DOHH2 (cell line): ENCODE results near the gene NRCAM.

Experiments
- H3F3A ChIP-seq: fragments of 200-600 bp; sonication (generic), shearing (Covaris generic); 2 replicates; pipeline ENCODE4 v1.6.0; 2016; ENCODE audit warnings: antibody characterized with exemption, mild to moderate bottlenecking; ENCODE audit not compliant: control insufficient read depth, insufficient read depth
- H3K27ac ChIP-seq: fragments of 200-600 bp; sonication (generic); 2 replicates; pipeline ENCODE4 v1.5.1; 2014; ENCODE audit warnings: low read depth, mild to moderate bottlenecking, low read length, moderate library complexity
- H3K27me3 ChIP-seq: fragments of 200-600 bp; sonication (generic); 2 replicates; pipeline ENCODE4 v1.6.1; 2014; ENCODE audit warnings: mild to moderate bottlenecking, low read length, mixed read lengths; ENCODE audit not compliant: control insufficient read depth
- H3K36me3 ChIP-seq: fragments of 200-600 bp; sonication (generic); 2 replicates; pipeline ENCODE4 v1.6.1; 2014; ENCODE audit warnings: mild to moderate bottlenecking, low read length, moderate library complexity, mixed read lengths; ENCODE audit not compliant: control insufficient read depth
- H3K4me1 ChIP-seq: fragments of 200-600 bp; sonication (generic); 2 replicates; pipeline ENCODE4 v1.6.1; 2014; ENCODE audit warnings: mild to moderate bottlenecking, low read length, mixed read lengths; ENCODE audit not compliant: control insufficient read depth
- H3K4me2 ChIP-seq: fragments of 200-600 bp; sonication (generic); 2 replicates; pipeline ENCODE4 v1.6.0; 2014; ENCODE audit warnings: mild to moderate bottlenecking, low read length, moderate library complexity
- H3K4me3 ChIP-seq: fragments of 200-600 bp; sonication (generic); 2 replicates; pipeline ENCODE4 v1.5.1; 2014; ENCODE audit warnings: mild to moderate bottlenecking, low read length, mixed read lengths
- H3K79me2 ChIP-seq: fragments of 200-600 bp; sonication (generic); 2 replicates; pipeline ENCODE4 v1.6.1; 2014; ENCODE audit warnings: mild to moderate bottlenecking, low read length, mixed read lengths; ENCODE audit not compliant: control insufficient read depth
- H3K9me2 ChIP-seq: fragments of 200-600 bp; sonication (generic); replicated peaks from 2 replicates; pipeline ENCODE4 v1.6.1; 2014; ENCODE audit warnings: mild to moderate bottlenecking, low read length, mixed read lengths; ENCODE audit not compliant: control insufficient read depth
- H3K9me3 ChIP-seq: fragments of 200-600 bp; sonication (generic); 2 replicates; pipeline ENCODE4 v1.6.1; 2014; ENCODE audit warnings: antibody characterized with exemption, low read length, mixed read lengths; ENCODE audit not compliant: control insufficient read depth, insufficient read depth
- H4K20me1 ChIP-seq: fragments of 200-600 bp; sonication (generic); 2 replicates; pipeline ENCODE4 v1.6.0; 2014; ENCODE audit warnings: low read depth, mild to moderate bottlenecking, antibody characterized with exemption, low read length, moderate library complexity; ENCODE audit not compliant: control insufficient read depth, insufficient read depth
- EZH2phosphoT487 ChIP-seq: fragments of 200-600 bp; sonication (generic); IDR thresholded peaks from 2 replicates; pipeline ENCODE4 v1.6.1; 2017; ENCODE audit warnings: borderline replicate concordance, mild to moderate bottlenecking, antibody characterized with exemption, low read length, moderate library complexity, mixed read lengths
- TF ChIP-seq, protein P1 (sequence below): fragments of 200-600 bp; sonication (generic); IDR thresholded peaks from one replicate; pipeline ENCODE4 v1.5.1; 2014; ENCODE audit warnings: antibody characterized with exemption, mild to moderate bottlenecking, low read depth, low read length; ENCODE audit not compliant: poor library complexity, severe bottlenecking

The NRCAM gene

GRCh38 chr7:108158776-108159175 is 297.5 kb downstream of the NRCAM start:
- Histone ChIP-seq H3K36me3 (no peaks in the 10 kb centered on the region), H3K9me3 (no peaks in the 10 kb centered on the region), H3K9me2 (no peaks in the 10 kb centered on the region), H3K4me3 (no peak overlapping the region), H3K27me3 (peaks cover 9% of the 10 kb centered on the region; the same call in 1 of the 2 replicates), H3F3A (no peaks in the 10 kb centered on the region), H3K79me2 (no peaks in the 10 kb centered on the region), H3K4me1 (no peaks in the 10 kb centered on the region), H4K20me1 (no peaks in the 10 kb centered on the region), H3K27ac (no peak overlapping the region), H3K4me2 (no peak overlapping the region)
- TF ChIP-seq EZH2phosphoT487: no peak
- TF ChIP-seq, protein P1, sequence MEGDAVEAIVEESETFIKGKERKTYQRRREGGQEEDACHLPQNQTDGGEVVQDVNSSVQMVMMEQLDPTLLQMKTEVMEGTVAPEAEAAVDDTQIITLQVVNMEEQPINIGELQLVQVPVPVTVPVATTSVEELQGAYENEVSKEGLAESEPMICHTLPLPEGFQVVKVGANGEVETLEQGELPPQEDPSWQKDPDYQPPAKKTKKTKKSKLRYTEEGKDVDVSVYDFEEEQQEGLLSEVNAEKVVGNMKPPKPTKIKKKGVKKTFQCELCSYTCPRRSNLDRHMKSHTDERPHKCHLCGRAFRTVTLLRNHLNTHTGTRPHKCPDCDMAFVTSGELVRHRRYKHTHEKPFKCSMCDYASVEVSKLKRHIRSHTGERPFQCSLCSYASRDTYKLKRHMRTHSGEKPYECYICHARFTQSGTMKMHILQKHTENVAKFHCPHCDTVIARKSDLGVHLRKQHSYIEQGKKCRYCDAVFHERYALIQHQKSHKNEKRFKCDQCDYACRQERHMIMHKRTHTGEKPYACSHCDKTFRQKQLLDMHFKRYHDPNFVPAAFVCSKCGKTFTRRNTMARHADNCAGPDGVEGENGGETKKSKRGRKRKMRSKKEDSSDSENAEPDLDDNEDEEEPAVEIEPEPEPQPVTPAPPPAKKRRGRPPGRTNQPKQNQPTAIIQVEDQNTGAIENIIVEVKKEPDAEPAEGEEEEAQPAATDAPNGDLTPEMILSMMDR: no peak

DNA sequence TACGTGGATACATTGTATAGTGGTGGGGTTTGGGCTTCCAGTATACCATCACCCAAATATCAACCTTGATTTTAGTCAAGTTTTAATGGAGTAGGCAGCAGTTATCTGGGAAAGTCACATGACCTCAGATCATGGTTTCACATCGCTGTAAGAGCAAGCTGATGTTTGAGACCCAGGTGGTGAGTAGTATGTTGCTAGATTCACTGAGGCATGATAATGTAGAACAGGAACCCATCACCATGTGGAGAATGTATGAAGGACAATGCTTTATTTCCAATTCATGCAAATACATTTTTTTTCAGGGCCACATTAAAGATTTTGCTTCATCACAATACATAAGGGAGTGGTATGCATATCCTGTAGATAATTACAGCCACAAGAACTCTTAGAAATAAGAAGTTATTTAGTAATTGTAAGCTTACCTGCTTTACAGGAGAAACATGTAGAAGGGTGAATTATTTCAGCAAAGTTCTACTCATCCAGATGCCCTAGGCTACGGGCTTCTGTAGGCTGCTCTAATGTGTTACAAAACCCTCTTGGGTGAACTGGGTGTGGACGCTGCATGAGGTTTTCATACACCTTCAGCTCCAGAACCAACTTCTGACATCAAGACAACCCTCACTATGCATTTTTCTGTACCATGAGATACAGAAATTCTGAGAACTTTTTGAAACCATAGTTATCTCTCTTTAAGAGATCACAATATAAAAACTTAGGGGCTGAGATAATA is 298.5 kb downstream of the NRCAM start:
- Histone ChIP-seq H3K36me3 (no peaks in the 10 kb centered on the region), H3K27ac (no peak overlapping the region), H3K9me3 (no peaks in the 10 kb centered on the region), H3K9me2 (no peaks in the 10 kb centered on the region), H4K20me1 (no peaks in the 10 kb centered on the region), H3K79me2 (no peaks in the 10 kb centered on the region), H3K4me1 (no peaks in the 10 kb centered on the region), H3F3A (no peaks in the 10 kb centered on the region), H3K4me3 (no peak overlapping the region), H3K4me2 (no peak overlapping the region), H3K27me3 (peaks cover 9% of the 10 kb centered on the region; the same call in 1 of the 2 replicates)
- TF ChIP-seq, protein P1: no peak
- TF ChIP-seq EZH2phosphoT487: no peak

DNA sequence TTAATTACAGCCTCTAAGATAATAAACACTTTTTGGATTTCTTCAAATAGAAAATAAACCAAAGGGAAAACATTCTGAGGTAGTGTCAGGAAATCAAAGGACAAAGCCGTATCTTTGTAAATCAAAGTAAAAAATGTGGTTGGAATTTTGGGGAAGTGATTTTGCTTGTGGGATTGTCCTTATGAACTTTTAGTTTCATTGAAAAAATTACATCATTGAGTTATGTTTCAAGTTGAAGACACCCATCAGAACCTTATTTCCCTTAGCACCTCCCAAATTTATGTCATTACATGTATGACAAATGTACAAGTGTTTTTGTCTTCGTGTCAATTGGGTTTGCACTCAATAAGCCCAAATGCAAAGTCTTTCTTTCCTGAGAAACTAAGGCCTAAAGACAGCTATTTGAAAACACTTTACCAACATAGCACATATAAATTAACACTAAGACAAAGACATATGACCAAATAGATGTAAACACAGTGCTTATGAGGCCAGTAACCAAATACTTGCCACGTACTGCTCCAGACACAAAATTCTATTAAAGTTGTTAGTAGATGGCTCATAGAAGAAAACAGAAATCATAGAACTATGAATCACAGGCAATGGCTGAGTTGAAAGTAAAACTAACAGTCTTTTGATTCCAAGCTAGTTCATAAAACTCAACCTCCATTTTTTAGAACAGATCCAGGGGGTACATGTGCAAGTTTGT is 299.2 kb downstream of the NRCAM start:
- H3F3A ChIP-seq: no peaks in the 10 kb centered on the region
- H3K9me3 ChIP-seq: no peaks in the 10 kb centered on the region
- H3K36me3 ChIP-seq: no peaks in the 10 kb centered on the region
- H3K4me2 ChIP-seq: no peak overlapping the region
- H3K27me3 ChIP-seq: peaks cover 9% of the 10 kb centered on the region; the same call in 1 of the 2 replicates
- H3K27ac ChIP-seq: no peak overlapping the region
- H3K79me2 ChIP-seq: no peaks in the 10 kb centered on the region
- H4K20me1 ChIP-seq: no peaks in the 10 kb centered on the region
- no peak overlapping the region for H3K4me3 ChIP-seq
- no peak for TF ChIP-seq EZH2phosphoT487
- TF ChIP-seq, protein P1: no peak
- H3K9me2 ChIP-seq: no peaks in the 10 kb centered on the region
- H3K4me1 ChIP-seq: no peaks in the 10 kb centered on the region
